Renal cortical epithelial cell (primary cell): ENCODE data around the gene FBXO46. TPM values are rescaled to one million over a fixed set of nuclear protein-coding genes. Genes with fewer than 3 reads are reported as not detected.
"Not testable (repeated sequence)": the region's sequence is repeated elsewhere in the genome, so short reads cannot be mapped to it uniquely, and the experiment has no call there.

Experiments used
- DNase-seq: peaks from one replicate; pipeline ENCODE4 v3.0.0-alpha.2; 2011; ENCODE audit warnings: low read depth
- total RNA-seq: library from RNA; depleted of rRNA; stranded (reverse); fragments of >200 nt; gene quantifications from 2 replicates; pipeline ENCODE4 v1.2.3, GENCODE V29; 2014

The FBXO46 gene
- total RNA-seq, 1 donor from 2014 or later, result 9.0 TPM

- DNase-seq, result no peak
Observed at GRCh38 chr19:45766296-45766868, 35.7 kb upstream of the FBXO46 start.

GRCh38 chr19:45765702-45766295, 35.1 kb upstream of the FBXO46 start:
- DNase-seq, result no peak

- DNase-seq, result no peak
Observed at GRCh38 chr19:45764945-45765701, 34.4 kb upstream of the FBXO46 start.

GRCh38 chr19:45764475-45764874, 33.8 kb upstream of the FBXO46 start:
- no peak for DNase-seq

GRCh38 chr19:45763691-45764294, 33.1 kb upstream of the FBXO46 start:
- DNase-seq, result no peak

GRCh38 chr19:45762870-45763631, 32.4 kb upstream of the FBXO46 start:
- DNase-seq, result no peak

GRCh38 chr19:45761714-45762113, 31.0 kb upstream of the FBXO46 start:
- DNase-seq, result no peak

GRCh38 chr19:45758921-45759320, 28.2 kb upstream of the FBXO46 start:
- DNase-seq, result no peak

GRCh38 chr19:45757695-45758094, 27.0 kb upstream of the FBXO46 start:
- DNase-seq, result no peak

GRCh38 chr19:45754323-45754722, 23.6 kb upstream of the FBXO46 start:
- no peak for DNase-seq

- no peak for DNase-seq
Observed at GRCh38 chr19:45753548-45753947, 22.9 kb upstream of the FBXO46 start.

GRCh38 chr19:45752639-45753038, 21.9 kb upstream of the FBXO46 start:
- no peak for DNase-seq

GRCh38 chr19:45751483-45751882, 20.8 kb upstream of the FBXO46 start:
- not testable (repeated sequence) for DNase-seq

- DNase-seq, result no peak
Observed at GRCh38 chr19:45747513-45747912, 16.8 kb upstream of the FBXO46 start.

- DNase-seq, result no peak
Observed at GRCh38 chr19:45746866-45747265, 16.2 kb upstream of the FBXO46 start.

- no peak for DNase-seq
Observed at GRCh38 chr19:45745606-45746005, 14.9 kb upstream of the FBXO46 start.

- no peak for DNase-seq
Observed at GRCh38 chr19:45742969-45743368, 12.3 kb upstream of the FBXO46 start.

- DNase-seq, result no peak
Observed at GRCh38 chr19:45739498-45740439, 9.1 kb upstream of the FBXO46 start.

GRCh38 chr19:45733160-45733810, 2.6 kb upstream of the FBXO46 start, which contains the start of gene MEIOSIN:
Gene MEIOSIN, plus strand, starts transcription at chr19:45733439. Its CDS starts 1,938 bp downstream, at chr19:45735377.
- DNase-seq, result no peak

GRCh38 chr19:45729800-45730290, 851 bp downstream of the FBXO46 start:
- DNase-seq, result peak; percentile 76
